ENCODE results near the gene C9orf50. TPM values are rescaled to one million over a fixed set of nuclear protein-coding genes. Genes with fewer than 3 reads are reported as not detected.
"Not testable (repeated sequence)": the region's sequence is repeated elsewhere in the genome, so short reads cannot be mapped to it uniquely, and the experiment has no call there.

C9orf50 gene
- total RNA-seq, 1 experiment from 2014 or later = not detected

DNA sequence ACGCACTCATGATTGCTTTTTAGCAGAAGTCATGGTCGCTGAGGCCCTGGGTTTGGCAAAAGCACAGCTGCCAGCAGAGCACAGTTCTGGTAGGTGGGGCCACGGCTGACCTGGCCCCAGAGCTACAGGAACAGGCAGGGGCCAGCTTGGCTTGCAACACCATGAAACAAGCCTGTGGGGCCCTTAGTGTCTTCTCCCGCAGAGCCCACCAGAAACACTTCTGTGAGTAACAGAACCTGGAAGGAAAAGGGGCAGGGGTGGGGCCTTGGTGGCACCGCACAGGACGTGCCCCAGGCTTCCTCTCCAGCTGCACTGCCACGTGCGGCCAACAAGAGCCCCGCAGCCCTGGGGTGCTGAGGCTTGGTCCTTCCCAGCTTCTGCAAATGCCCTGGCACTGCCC, 16.2 kb upstream of the C9orf50 start:
- DNase-seq (ENCODE audit: low read depth, low spot score) = no peak
- in situ Hi-C loops (cut with HindIII; ENCODE audit: low pct_unique_long_range_greater_than_20kb, low sequenced_read_pairs) = loop anchor here (10.0 kb wide), 1 partner anchor 502 kb away; no protein-coding TSS in a partner anchor

DNA sequence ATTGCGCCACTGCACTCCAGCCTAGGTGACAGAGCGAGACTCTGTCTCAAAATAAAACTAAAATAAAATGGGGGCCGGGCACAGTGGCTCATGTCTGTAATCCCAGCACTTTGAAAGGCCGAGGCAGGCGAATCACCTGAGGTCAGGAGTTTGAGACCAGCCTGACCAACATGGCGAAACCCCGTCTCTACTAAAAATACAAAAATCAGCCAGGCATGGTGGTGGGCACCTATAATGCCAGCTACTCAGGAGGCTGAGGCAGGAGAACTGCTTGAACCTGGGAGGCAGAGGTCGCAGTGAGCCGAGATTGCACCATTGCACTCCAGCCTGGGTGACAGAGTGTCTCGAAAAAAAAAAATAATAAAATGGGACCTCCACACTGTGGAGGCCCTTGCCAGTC, 15.4 kb upstream of the C9orf50 start:
- DNase-seq (ENCODE audit: low read depth, low spot score) = not testable (repeated sequence)
- in situ Hi-C loops (cut with HindIII; ENCODE audit: low pct_unique_long_range_greater_than_20kb, low sequenced_read_pairs) = loop anchor here (10.0 kb wide), 1 partner anchor 502 kb away; no protein-coding TSS in a partner anchor

DNA sequence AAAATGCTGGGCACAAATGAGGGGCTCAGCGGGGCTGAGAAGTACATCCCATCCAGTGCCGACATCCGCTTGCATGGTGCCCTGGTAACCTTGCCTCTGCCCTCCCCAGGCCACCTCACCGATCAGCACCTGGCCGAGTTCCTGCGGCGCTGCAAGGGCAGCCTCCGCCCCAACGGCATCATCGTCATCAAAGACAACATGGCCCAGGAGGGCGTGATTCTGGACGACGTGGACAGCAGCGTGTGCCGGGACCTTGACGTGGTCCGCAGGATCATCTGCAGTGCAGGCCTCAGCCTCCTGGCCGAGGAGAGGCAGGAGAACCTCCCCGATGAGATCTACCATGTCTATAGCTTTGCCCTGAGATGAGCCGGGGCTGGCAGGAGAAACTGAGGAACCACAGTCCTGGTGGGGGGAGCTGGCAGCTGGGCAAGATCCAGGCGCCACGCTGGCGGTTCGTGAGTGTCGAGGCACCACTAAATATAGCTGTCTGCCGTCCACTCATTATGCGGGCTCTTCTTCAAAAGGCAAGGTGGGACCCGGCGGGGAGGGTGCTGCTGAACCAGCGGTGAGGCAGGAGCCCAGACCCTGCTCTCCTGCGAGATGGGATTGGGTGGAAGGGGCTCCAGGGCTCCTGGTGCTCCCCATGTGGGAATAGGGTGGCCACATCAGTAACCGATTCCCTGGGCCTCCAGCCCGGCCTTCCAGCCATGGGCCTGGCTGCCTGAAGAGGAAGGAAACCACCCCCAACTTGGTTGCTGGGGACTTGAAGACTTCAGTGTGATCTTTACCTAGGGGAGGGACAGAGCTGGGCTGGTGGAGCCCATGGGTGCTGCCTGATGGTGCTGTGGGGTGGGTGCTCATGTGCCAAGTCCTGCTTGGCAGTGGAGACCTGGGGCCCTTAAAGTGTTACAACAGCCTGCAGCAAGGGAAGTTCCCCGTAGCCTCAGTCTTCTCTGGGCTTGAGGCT, 14.5 kb upstream of the C9orf50 start:
- in situ Hi-C loops (cut with HindIII; ENCODE audit: low pct_unique_long_range_greater_than_20kb, low sequenced_read_pairs) = loop anchor here (10.0 kb wide), 1 partner anchor 501 kb away; no protein-coding TSS in a partner anchor
- no peak for DNase-seq (ENCODE audit: low read depth, low spot score)

DNA sequence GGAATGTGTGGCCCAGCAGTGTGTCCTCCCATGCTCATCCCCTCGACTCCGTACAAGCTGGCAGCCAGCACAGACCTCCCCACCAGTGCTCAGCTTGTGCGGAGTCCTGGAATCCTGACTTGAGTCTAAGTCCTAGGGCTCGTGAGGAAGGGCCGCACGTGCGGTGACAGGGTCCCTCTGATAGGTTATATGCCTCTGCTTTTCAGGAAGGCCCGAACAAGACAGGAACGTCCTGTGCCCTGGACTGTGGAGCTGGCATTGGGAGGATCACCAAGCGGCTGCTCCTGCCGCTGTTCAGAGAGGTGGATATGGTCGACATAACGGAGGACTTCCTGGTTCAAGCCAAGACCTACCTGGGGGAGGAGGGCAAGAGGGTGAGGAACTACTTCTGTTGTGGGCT, 12.9 kb upstream of the C9orf50 start:
- DNase-seq (ENCODE audit: low read depth, low spot score) = no peak
- in situ Hi-C loops (cut with HindIII; ENCODE audit: low pct_unique_long_range_greater_than_20kb, low sequenced_read_pairs) = loop anchor here (10.0 kb wide), 1 partner anchor 499 kb away; no protein-coding TSS in a partner anchor

DNA sequence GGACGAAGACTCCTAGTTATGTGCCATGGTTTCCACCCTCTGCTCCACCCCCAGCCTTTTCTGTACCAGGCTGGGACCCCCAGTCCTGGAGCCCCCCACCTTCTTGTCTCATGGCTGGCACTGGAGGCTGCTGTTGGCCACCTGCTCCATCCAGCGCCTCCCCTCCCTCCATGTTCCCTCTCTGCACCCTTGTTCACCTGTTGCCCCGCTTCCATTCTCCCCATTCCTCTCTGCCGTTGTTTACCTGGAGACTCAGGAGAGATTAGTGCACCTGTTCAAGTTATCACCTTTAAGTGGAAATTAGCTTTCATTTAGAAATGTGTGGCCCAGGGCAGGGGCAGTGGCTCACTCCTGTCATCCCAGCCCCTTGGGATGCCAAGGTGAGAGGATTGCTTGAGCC, 12.3 kb upstream of the C9orf50 start:
- no peak for DNase-seq (ENCODE audit: low read depth, low spot score)
- in situ Hi-C loops (cut with HindIII; ENCODE audit: low pct_unique_long_range_greater_than_20kb, low sequenced_read_pairs) = loop anchor here (10.0 kb wide), 1 partner anchor 498 kb away; no protein-coding TSS in a partner anchor

DNA sequence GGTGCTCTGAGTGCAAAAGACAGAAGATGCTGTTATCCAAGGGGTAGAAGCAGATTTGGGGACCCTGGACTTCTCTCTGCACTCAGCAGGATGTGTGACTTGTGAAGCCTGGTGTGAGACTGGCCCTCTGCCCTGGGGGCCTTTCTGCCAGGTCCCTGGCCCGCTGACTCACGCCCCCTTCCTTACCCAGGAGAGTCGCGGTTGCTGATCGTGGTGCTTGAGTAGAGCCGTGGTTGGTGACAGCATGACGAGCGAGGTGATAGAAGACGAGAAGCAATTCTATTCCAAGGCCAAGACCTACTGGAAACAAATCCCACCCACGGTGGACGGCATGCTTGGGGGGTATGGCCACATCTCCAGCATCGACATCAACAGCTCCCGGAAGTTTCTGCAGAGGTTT, 11.6 kb upstream of the C9orf50 start:
- no peak for DNase-seq (ENCODE audit: low read depth, low spot score)
- in situ Hi-C loops (cut with HindIII; ENCODE audit: low pct_unique_long_range_greater_than_20kb, low sequenced_read_pairs) = loop anchor here (10.0 kb wide), 1 partner anchor 498 kb away; no protein-coding TSS in a partner anchor

DNA sequence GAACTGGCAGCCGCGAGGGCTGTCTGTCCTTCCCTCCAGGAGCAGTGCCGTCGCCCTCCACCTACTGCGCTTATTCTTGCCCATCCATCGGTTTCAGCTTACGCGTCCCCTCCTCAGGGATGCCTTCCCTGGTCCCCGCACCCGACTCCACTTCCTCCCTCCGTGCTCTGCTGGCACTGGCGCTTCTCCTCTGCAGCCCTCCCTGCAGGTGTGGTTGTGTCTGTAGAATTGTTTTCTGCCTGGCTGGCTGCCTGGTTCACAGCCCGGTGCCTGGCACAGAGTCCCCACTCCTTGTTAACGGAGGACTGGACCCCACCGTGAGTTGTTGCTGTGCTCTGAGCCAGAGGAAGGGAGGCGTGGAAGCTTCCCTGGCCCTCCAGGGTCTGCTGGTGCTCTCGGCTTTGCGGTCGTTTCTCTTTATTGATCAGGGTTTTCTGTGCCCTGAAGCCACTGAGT, 10.8 kb upstream of the C9orf50 start:
- no peak for DNase-seq (ENCODE audit: low read depth, low spot score)
- in situ Hi-C loops (cut with HindIII; ENCODE audit: low pct_unique_long_range_greater_than_20kb, low sequenced_read_pairs) = loop anchor here (10.0 kb wide), 1 partner anchor 497 kb away; no protein-coding TSS in a partner anchor

DNA sequence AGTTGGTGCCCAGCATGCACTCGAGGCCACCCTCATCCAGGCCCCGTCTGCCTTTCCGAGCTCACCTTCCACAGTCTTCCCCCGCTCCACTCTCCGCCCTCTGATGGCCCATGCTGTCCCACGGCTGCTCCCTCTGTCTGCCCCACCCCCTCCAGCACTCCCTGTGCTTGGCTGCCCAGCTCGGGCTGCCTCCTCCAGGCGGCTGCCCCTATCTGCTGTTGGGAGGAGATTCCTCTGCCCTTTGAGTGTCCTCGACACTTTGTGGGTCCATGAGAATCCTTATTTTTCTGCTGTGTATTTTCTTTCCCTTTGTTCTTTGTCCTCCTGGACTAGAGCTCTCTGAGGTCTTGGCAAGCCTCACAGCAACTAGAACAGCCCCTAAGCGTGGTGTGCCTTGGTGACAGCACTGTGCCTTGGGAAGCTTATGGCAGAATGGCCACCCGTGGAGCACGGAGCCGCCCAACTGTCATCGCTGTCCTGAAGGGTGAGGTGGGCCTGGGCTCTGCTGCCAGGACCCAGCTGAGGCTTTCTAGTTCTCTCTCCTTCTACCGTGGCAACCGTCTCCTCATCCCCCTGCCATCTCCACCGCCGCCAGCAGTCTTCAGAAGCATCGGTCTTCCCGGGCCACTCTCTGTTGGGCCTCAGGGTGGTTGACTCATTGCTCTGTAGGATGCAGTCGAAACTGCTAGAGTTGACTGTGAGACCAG, 10.2 kb upstream of the C9orf50 start:
- in situ Hi-C loops (cut with HindIII; ENCODE audit: low pct_unique_long_range_greater_than_20kb, low sequenced_read_pairs) = loop anchor here (10.0 kb wide), 1 partner anchor 496 kb away; no protein-coding TSS in a partner anchor
- DNase-seq (ENCODE audit: low read depth, low spot score) = no peak

DNA sequence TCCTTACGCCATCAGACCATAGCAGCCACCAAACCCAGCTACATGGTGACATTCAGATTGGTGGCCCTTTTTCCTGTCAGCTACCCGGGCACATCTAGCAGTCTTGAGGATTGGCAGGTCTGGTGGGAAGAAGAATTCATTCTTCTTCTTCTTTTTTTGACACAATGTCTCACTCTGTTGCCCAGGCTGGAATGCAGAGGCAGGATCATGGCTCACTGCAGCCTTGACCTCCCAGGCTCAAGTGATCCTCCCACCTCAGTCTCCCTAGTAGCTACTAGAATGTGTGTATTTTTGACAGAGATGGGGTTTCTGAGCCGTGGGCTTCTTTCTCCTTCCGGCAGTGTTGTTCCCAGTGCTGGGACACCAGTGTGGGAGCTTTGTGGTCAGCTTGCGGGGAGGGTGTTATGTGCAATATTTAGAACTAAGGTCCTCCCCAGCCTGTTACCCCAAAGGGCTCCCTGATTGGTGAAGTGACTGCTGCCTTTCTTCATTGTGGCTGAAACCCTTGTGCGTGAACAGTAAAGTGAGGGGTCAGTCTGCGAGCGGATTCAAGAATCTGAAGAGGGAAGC, 8.4 kb upstream of the C9orf50 start:
- in situ Hi-C loops (cut with HindIII; ENCODE audit: low pct_unique_long_range_greater_than_20kb, low sequenced_read_pairs) = no loop called here
- no peak for DNase-seq (ENCODE audit: low read depth, low spot score)

DNA sequence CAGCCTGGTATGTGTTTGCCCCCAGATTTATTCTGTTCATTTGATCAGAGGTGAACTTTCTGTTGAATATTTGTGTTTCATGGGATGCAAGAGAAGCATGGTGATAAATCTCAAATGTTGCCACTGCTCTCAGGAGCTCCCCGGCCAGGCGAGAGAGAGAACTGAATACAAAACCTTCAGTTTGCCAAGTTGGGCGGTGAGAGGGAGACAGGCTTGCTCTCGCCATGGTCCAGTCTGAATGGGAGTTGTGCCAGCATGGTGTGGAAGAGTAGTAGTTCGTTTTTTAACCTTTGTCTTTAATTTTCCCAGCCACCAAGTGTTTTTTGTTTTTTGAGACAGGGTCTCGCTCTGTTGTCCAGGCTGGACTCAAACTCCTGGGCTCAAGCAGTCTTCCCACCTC, 7.8 kb upstream of the C9orf50 start:
- DNase-seq (ENCODE audit: low read depth, low spot score) = no peak
- in situ Hi-C loops (cut with HindIII; ENCODE audit: low pct_unique_long_range_greater_than_20kb, low sequenced_read_pairs) = no loop called here

DNA sequence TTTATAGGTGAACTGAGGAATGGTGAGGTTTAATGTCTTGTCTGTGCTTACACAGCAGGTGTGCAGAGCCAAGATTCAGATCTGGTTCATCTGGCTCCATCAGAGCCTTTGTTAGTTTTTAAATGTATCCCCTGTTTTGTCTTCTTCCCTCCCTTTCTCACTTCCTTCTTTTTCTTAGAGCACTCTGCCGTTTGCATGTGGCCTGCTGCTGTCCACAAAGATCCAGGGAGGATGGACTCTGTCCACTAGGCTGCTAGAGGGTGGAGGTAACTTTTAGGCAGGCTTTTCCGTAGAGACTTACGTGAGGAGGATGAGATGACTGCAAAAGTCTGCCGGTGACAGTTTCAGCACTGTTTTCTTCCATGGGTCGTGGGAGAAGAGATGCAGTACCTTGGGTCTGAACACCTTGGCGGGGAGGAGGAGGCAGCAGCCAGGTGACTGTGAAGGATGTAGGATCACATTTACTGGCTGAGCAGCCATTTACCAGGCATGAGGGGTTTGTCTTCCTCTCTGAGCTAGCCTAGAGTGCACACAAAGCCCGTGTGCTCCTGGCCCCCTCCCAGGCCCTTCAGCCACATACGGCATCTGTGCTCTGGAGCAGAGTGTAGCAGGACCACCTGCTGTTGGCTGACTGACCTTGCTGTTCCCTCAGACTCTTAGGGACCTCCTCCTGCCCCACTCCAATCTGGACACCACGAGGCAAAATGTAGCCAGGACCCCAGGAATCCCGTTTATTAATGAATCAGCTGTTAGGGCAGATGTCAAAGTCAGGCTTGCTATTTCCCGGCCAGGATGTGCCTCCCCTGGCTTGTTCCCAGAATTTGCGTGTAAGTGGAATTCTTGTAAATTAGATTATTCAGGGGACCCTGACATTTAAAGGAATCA, 6.9 kb upstream of the C9orf50 start:
- no peak for DNase-seq (ENCODE audit: low read depth, low spot score)
- in situ Hi-C loops (cut with HindIII; ENCODE audit: low pct_unique_long_range_greater_than_20kb, low sequenced_read_pairs) = no loop called here

DNA sequence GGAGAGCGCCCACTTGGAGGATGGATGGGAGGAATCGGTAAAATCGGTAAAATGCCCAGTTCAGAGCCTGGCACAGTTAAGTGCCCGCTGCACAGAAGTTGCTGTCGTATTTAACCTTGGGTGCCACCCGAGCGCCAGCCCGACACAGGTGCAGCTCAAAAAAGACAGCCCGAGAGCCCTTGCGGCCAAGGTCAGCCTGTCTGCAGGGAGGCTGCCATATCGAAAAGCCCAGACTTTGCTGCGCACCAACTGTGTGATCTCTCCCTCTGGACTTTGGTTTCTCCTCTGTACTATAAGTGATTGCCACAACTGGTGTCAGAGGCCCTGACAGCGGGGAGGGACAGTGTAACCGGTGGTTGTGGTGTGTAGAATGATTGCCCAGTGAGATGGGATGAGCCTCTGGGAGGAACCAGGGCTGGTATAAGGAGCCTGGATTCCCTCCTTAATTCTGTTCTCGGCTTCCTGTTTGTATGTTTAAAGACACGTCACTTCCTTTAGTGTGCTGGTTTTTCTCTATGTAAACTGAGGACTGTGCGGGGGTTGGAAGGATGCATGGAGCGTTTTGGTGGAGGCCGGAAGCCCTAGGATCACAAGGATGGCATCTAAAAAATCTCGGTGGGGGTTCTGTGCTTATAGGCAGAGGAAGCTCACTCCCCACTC, 5.9 kb upstream of the C9orf50 start:
- in situ Hi-C loops (cut with HindIII; ENCODE audit: low pct_unique_long_range_greater_than_20kb, low sequenced_read_pairs) = no loop called here
- DNase-seq (ENCODE audit: low read depth, low spot score) = peak; percentile 32

DNA sequence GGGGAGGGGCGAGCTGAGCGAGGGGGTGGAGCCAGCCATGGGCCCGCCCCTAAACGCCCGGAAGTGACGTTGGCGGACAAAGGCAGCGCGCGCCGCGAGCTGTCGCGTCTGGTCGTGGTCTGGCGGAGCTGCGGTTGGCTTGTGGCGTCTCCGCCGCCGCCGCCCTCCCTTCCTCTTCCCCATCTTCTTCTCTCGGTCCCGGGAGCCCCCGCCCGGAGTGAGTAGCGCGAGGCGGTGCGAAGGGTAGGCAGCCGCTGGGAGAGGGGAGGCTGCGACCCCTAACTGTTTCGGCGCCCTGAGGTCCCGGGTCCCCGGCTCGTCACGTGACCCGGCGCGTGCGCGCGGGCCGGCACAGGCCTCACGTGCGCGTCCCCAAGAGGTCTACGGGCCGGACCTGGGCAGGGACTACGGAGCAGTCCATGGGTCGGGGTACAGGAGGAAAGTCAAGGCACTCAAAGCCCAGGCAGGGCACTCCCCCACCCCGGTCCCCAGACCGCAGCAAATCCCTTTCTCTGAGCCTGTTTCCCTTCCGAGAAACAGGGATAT, 5.3 kb upstream of the C9orf50 start, which contains the start of gene NTMT1:
NTMT1 (plus strand) TSS at position 85 of the 546 bp plus-strand sequence. CDS start 6,541 bp downstream, outside the sequence.
- in situ Hi-C loops (cut with HindIII; ENCODE audit: low pct_unique_long_range_greater_than_20kb, low sequenced_read_pairs) = no loop called here
- DNase-seq (ENCODE audit: low read depth, low spot score) = peak; percentile 81

DNA sequence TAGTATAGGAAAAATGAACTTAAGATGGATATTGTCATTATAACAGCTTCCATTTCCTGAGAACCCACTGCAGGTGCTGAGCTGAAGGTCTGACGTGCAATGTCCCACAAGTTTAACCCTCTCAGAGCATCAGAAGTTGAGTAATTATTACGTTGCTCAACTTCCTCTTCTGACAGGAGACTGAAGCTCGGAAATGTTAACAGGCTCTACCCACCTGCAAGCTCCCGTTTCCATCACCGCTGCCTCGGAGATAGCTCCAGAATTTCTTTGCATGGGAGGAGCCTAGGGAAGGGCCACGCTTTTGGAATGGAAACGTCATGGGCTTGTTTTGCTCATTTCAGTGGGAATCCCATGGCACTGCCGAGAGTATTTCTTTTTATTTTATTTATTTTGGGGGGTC, 4.0 kb upstream of the C9orf50 start:
- DNase-seq (ENCODE audit: low read depth, low spot score) = no peak
- in situ Hi-C loops (cut with HindIII; ENCODE audit: low pct_unique_long_range_greater_than_20kb, low sequenced_read_pairs) = no loop called here

DNA sequence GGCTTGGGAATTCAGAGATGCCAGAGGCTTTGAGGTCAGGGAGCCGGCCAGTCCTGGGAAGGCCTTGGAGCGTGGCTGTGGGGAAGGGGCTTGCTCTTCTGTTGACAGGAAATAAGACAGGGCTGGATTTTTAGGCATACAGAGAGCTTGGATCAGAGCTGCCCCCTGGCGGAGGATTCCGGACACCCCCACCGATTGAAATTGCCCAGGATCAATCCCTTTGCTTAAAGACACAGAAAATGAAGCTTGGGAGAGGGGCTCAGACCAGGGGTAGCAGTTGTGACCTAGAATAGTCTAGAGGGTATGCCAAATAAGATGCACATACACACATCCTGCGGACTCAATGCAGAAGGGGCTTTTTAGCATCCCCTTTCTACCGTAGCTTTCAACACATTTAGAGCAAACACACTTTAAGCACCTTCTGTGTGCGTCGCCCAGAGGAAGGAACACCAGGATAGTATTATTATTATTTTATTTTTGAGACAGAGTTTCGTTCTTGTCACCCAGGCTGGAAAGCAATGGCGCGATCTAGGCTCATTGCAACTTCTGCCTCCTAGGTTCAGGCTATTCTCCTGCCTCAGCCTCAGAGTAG, 3.4 kb upstream of the C9orf50 start:
- DNase-seq (ENCODE audit: low read depth, low spot score) = peak; percentile 73

DNA sequence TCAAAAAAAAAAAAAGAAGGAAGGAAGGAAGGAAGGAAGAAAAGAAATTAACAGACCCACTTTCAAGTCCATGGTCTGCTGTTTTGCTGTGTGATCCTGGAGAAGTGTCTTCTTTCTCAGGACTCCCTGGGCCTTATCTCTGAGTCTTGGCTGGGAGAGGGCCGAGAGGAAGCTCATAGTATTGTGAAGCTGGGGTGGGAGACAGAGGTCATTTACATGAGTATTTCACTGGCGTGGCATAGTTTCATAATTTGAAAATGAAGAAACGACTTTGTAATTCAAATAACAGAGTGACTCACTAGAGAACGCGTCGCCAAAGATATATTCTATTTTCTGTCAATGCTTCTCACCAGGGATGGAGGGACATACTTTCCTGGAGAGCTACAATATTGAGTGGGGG, 2.4 kb upstream of the C9orf50 start:
- in situ Hi-C loops (cut with HindIII; ENCODE audit: low pct_unique_long_range_greater_than_20kb, low sequenced_read_pairs) = no loop called here

More for the DNA sequence above, 3.4 kb upstream of the C9orf50 start:
- in situ Hi-C loops (cut with HindIII; ENCODE audit: low pct_unique_long_range_greater_than_20kb, low sequenced_read_pairs) = no loop called here

More for the DNA sequence above, 2.4 kb upstream of the C9orf50 start:
- DNase-seq (ENCODE audit: low read depth, low spot score) = no peak
